Measurements from ENCODE around the gene REN. TPM values are rescaled to one million over a fixed set of nuclear protein-coding genes. Genes with fewer than 3 reads are reported as not detected.

The REN gene
- total RNA-seq, 1 donor: not detected

GRCh38 chr1:204149107-204149506 lies 17.0 kb downstream of the REN start:
- H3K4me3 ChIP-seq (ENCODE audit: insufficient read depth, low read length): no peak overlapping the region
- DNase-seq (ENCODE audit: insufficient read length, low spot score, missing footprints): peak; percentile 62
- peaks cover 35% of the 10 kb centered on the region for H3K27me3 ChIP-seq (ENCODE audit: insufficient read depth, low read length)

GRCh38 chr1:204147406-204148383 lies 18.4 kb downstream of the REN start:
- TF ChIP-seq CTCF (IDR thresholded peaks at IDR 0.05; ENCODE audit: extremely low read depth, low read depth, low read length): no peak
- no peaks in the 10 kb centered on the region for H3K9me3 ChIP-seq (ENCODE audit: low read depth, low read length)
- DNase-seq (ENCODE audit: insufficient read length, low spot score, missing footprints): peak; percentile 46

More at GRCh38 chr1:204149107-204149506, 17.0 kb downstream of the REN start:
- Histone ChIP-seq H3K36me3 (ENCODE audit: insufficient read depth, low read length) (no peaks in the 10 kb centered on the region), H2AFZ (ENCODE audit: low read length) (no peak overlapping the region), H3K79me2 (ENCODE audit: insufficient read depth, low read length) (no peaks in the 10 kb centered on the region), H4K20me1 (ENCODE audit: insufficient read depth, low read length) (no peaks in the 10 kb centered on the region), H3K9me3 (ENCODE audit: low read depth, low read length) (no peaks in the 10 kb centered on the region), H3K4me1 (ENCODE audit: insufficient read depth, low read length) (no peaks in the 10 kb centered on the region), H3K4me2 (ENCODE audit: insufficient read depth, low read length) (no peak overlapping the region), H3K27ac (ENCODE audit: low read depth, low read length) (no peak overlapping the region)
- no peak for TF ChIP-seq CTCF (IDR thresholded peaks at IDR 0.05; ENCODE audit: extremely low read depth, low read depth, low read length)

GRCh38 chr1:204146965-204147364 lies 19.2 kb downstream of the REN start:
- no peaks in the 10 kb centered on the region for H3K36me3 ChIP-seq (ENCODE audit: insufficient read depth, low read length)
- DNase-seq (ENCODE audit: insufficient read length, low spot score, missing footprints): peak; percentile 37
- no peaks in the 10 kb centered on the region for H4K20me1 ChIP-seq (ENCODE audit: insufficient read depth, low read length)
- no peaks in the 10 kb centered on the region for H3K9me3 ChIP-seq (ENCODE audit: low read depth, low read length)
- H2AFZ ChIP-seq (ENCODE audit: low read length): no peak overlapping the region
- H3K4me1 ChIP-seq (ENCODE audit: insufficient read depth, low read length): no peaks in the 10 kb centered on the region
- H3K27me3 ChIP-seq (ENCODE audit: insufficient read depth, low read length): peaks cover 27% of the 10 kb centered on the region
- no peaks in the 10 kb centered on the region for H3K79me2 ChIP-seq (ENCODE audit: insufficient read depth, low read length)
- H3K4me3 ChIP-seq (ENCODE audit: insufficient read depth, low read length): no peak overlapping the region
- no peak for TF ChIP-seq CTCF (IDR thresholded peaks at IDR 0.05; ENCODE audit: extremely low read depth, low read depth, low read length)
- H3K27ac ChIP-seq (ENCODE audit: low read depth, low read length): no peak overlapping the region
- no peak overlapping the region for H3K4me2 ChIP-seq (ENCODE audit: insufficient read depth, low read length)

More at GRCh38 chr1:204147406-204148383, 18.4 kb downstream of the REN start:
- H3K4me1 ChIP-seq (ENCODE audit: insufficient read depth, low read length): no peaks in the 10 kb centered on the region
- H4K20me1 ChIP-seq (ENCODE audit: insufficient read depth, low read length): no peaks in the 10 kb centered on the region
- no peak overlapping the region for H2AFZ ChIP-seq (ENCODE audit: low read length)
- no peak overlapping the region for H3K4me2 ChIP-seq (ENCODE audit: insufficient read depth, low read length)
- no peak overlapping the region for H3K27ac ChIP-seq (ENCODE audit: low read depth, low read length)
- H3K27me3 ChIP-seq (ENCODE audit: insufficient read depth, low read length): peaks cover 30% of the 10 kb centered on the region
- no peaks in the 10 kb centered on the region for H3K79me2 ChIP-seq (ENCODE audit: insufficient read depth, low read length)
- no peaks in the 10 kb centered on the region for H3K36me3 ChIP-seq (ENCODE audit: insufficient read depth, low read length)
- H3K4me3 ChIP-seq (ENCODE audit: insufficient read depth, low read length): no peak overlapping the region

- no peaks in the 10 kb centered on the region for H3K79me2 ChIP-seq (ENCODE audit: insufficient read depth, low read length)
- H3K9me3 ChIP-seq (ENCODE audit: low read depth, low read length): no peaks in the 10 kb centered on the region
- peaks cover 24% of the 10 kb centered on the region for H3K27me3 ChIP-seq (ENCODE audit: insufficient read depth, low read length)
- H4K20me1 ChIP-seq (ENCODE audit: insufficient read depth, low read length): no peaks in the 10 kb centered on the region
- no peak overlapping the region for H3K4me2 ChIP-seq (ENCODE audit: insufficient read depth, low read length)
- no peak overlapping the region for H3K4me3 ChIP-seq (ENCODE audit: insufficient read depth, low read length)
- TF ChIP-seq CTCF (IDR thresholded peaks at IDR 0.05; ENCODE audit: extremely low read depth, low read depth, low read length): no peak
- H3K27ac ChIP-seq (ENCODE audit: low read depth, low read length): no peak overlapping the region
- peak; percentile 56 for DNase-seq (ENCODE audit: insufficient read length, low spot score, missing footprints)
- no peak overlapping the region for H2AFZ ChIP-seq (ENCODE audit: low read length)
- H3K36me3 ChIP-seq (ENCODE audit: insufficient read depth, low read length): no peaks in the 10 kb centered on the region
- H3K4me1 ChIP-seq (ENCODE audit: insufficient read depth, low read length): no peaks in the 10 kb centered on the region
Measured at GRCh38 chr1:204146309-204146708, 19.8 kb downstream of the REN start.

Measured in osteoblast (primary cell).